T follicular helper cell (primary cell): ENCODE results near the gene ZNF148.
A peak's percentile ranks its signal among the peaks of the same experiment; 100 is the strongest.
"Not testable (repeated sequence)": the region's sequence is repeated elsewhere in the genome, so short reads cannot be mapped to it uniquely, and the experiment has no call there.

Experiments used
- DNase-seq: peaks from one replicate; pipeline ENCODE4 v3.0.0-alpha.2; 2020; ENCODE audit warnings: low read depth
- total RNA-seq, 2 experiments: gene quantifications; one replicate each; lab custom pipeline; 2026; lab: John Stamatoyannopoulos, UW

Gene ZNF148
- 103 to 143 reads per million in 2 experiments for total RNA-seq

GRCh38 chr3:125374996-125375941 lies at the start of gene ZNF148:
ZNF148 (minus strand) TSS chr3:125375325; CDS start chr3:125313640, 61,685 bp downstream.
- DNase-seq: peak; percentile 87

- DNase-seq: no peak
Observed at GRCh38 chr3:125418306-125418705, 43.2 kb upstream of the ZNF148 start.

GRCh38 chr3:125416235-125416634 lies 41.1 kb upstream of the ZNF148 start:
- DNase-seq: no peak

GRCh38 chr3:125414669-125415068 lies 39.5 kb upstream of the ZNF148 start:
- DNase-seq: no peak

GRCh38 chr3:125410922-125411321 lies 35.8 kb upstream of the ZNF148 start:
- DNase-seq: no peak

GRCh38 chr3:125406070-125406469 lies 30.9 kb upstream of the ZNF148 start:
- DNase-seq: no peak

GRCh38 chr3:125405515-125405914 lies 30.4 kb upstream of the ZNF148 start:
- DNase-seq: not testable (repeated sequence)

GRCh38 chr3:125403789-125404188 lies 28.7 kb upstream of the ZNF148 start:
- no peak for DNase-seq

GRCh38 chr3:125402639-125403038 lies 27.5 kb upstream of the ZNF148 start:
- no peak for DNase-seq

GRCh38 chr3:125401402-125401801 lies 26.3 kb upstream of the ZNF148 start:
- no peak for DNase-seq

- DNase-seq: no peak
Observed at GRCh38 chr3:125398952-125399351, 23.8 kb upstream of the ZNF148 start.

GRCh38 chr3:125395091-125395490 lies 20.0 kb upstream of the ZNF148 start:
- DNase-seq: no peak

GRCh38 chr3:125394406-125394805 lies 19.3 kb upstream of the ZNF148 start:
- no peak for DNase-seq

- DNase-seq: no peak
Observed at GRCh38 chr3:125389282-125389681, 14.2 kb upstream of the ZNF148 start.

GRCh38 chr3:125388369-125388768 lies 13.2 kb upstream of the ZNF148 start:
- not testable (repeated sequence) for DNase-seq

GRCh38 chr3:125386811-125387210 lies 11.7 kb upstream of the ZNF148 start:
- no peak for DNase-seq

GRCh38 chr3:125383744-125384143 lies 8.6 kb upstream of the ZNF148 start:
- no peak for DNase-seq

- no peak for DNase-seq
Observed at GRCh38 chr3:125382298-125382697, 7.2 kb upstream of the ZNF148 start.

GRCh38 chr3:125381743-125382142 lies 6.6 kb upstream of the ZNF148 start:
- no peak for DNase-seq

- DNase-seq: no peak
Observed at GRCh38 chr3:125381314-125381713, 6.2 kb upstream of the ZNF148 start.

GRCh38 chr3:125379483-125379882 lies 4.4 kb upstream of the ZNF148 start:
- no peak for DNase-seq

- no peak for DNase-seq
Observed at GRCh38 chr3:125378762-125379161, 3.6 kb upstream of the ZNF148 start.

GRCh38 chr3:125375950-125376679 lies 990 bp upstream of the ZNF148 start:
- no peak for DNase-seq
